Activated T-cell treated with anti-CD3 and anti-CD28 coated beads, Interleukin-2, amount 50 U/mL, for 4 hours (primary cell): ENCODE data around the gene SORCS2. TPM values are rescaled to one million over a fixed set of nuclear protein-coding genes. Genes with fewer than 3 reads are reported as not detected.

ENCODE experiments used
- ATAC-seq, 2 donors: fragments of 200-7000 bp; cut with Tn5 transposase; one replicate each; pipeline ENCODE4 v1.10.0; 2021
- DNase-seq: peaks from one replicate; pipeline ENCODE4 v3.0.0-alpha.2; 2020
- H3K27me3 Mint-ChIP-seq: one replicate; pipeline ENCODE4 v1.8.0; 2021; ENCODE audit warnings: low read depth, mixed read lengths
- H3K36me3 Mint-ChIP-seq: one replicate; pipeline ENCODE4 v1.8.0; 2022; ENCODE audit warnings: mixed read lengths; ENCODE audit not compliant: insufficient read depth
- H3K4me1 Mint-ChIP-seq: one replicate; pipeline ENCODE4 v1.8.0; 2021; ENCODE audit warnings: low read depth, mixed read lengths
- H3K4me3 Mint-ChIP-seq: one replicate; pipeline ENCODE4 v1.8.0; 2021; ENCODE audit warnings: mild to moderate bottlenecking, moderate library complexity, mixed read lengths
- H3K9me3 Mint-ChIP-seq: one replicate; pipeline ENCODE4 v1.8.0; 2021; ENCODE audit warnings: mixed read lengths
- total RNA-seq, 3 donors: library from RNA; stranded (reverse); gene quantifications; one replicate each; pipeline ENCODE4 v1.2.1, GENCODE V29; 2021

Gene SORCS2
- total RNA-seq, 3 donors from 2014 or later = 0.18 to 0.43 TPM; not detected in 1

GRCh38 chr4:7297881-7298280, 105.5 kb downstream of the SORCS2 start:
- no peak for ATAC-seq
- peaks cover 14% of the 10 kb centered on the region for H3K27me3 Mint-ChIP-seq
- no peak overlapping the region for H3K4me3 Mint-ChIP-seq
- no peaks in the 10 kb centered on the region for H3K36me3 Mint-ChIP-seq
- H3K9me3 Mint-ChIP-seq = no peaks in the 10 kb centered on the region
- DNase-seq = no peak
- H3K4me1 Mint-ChIP-seq = no peaks in the 10 kb centered on the region

- DNase-seq (no peak), ATAC-seq (no peak)
- Mint-ChIP-seq H3K27me3 (peaks cover 14% of the 10 kb centered on the region), H3K9me3 (no peaks in the 10 kb centered on the region), H3K4me1 (no peaks in the 10 kb centered on the region), H3K4me3 (no peak overlapping the region), H3K36me3 (no peaks in the 10 kb centered on the region)
These were observed 106.3 kb downstream of the SORCS2 start for GRCh38 chr4:7298619-7299009.

- Mint-ChIP-seq H3K9me3 (no peaks in the 10 kb centered on the region), H3K4me1 (no peaks in the 10 kb centered on the region), H3K4me3 (no peak overlapping the region), H3K36me3 (no peaks in the 10 kb centered on the region), H3K27me3 (peaks cover 15% of the 10 kb centered on the region)
- DNase-seq = no peak
- no peak for ATAC-seq
These were observed 106.9 kb downstream of the SORCS2 start for GRCh38 chr4:7299010-7299907.

GRCh38 chr4:7299908-7300710, 107.8 kb downstream of the SORCS2 start:
- Mint-ChIP-seq H3K4me3 (no peak overlapping the region), H3K4me1 (no peaks in the 10 kb centered on the region), H3K27me3 (peaks cover 15% of the 10 kb centered on the region), H3K9me3 (no peaks in the 10 kb centered on the region), H3K36me3 (no peaks in the 10 kb centered on the region)
- ATAC-seq = no peak
- DNase-seq = no peak

GRCh38 chr4:7300711-7301095, 108.4 kb downstream of the SORCS2 start:
- Mint-ChIP-seq H3K4me1 (no peaks in the 10 kb centered on the region), H3K9me3 (no peaks in the 10 kb centered on the region), H3K27me3 (peaks cover 15% of the 10 kb centered on the region), H3K4me3 (no peak overlapping the region), H3K36me3 (no peaks in the 10 kb centered on the region)
- DNase-seq (no peak), ATAC-seq (no peak)

GRCh38 chr4:7301126-7301785, 108.9 kb downstream of the SORCS2 start:
- Mint-ChIP-seq H3K27me3 (peaks cover 16% of the 10 kb centered on the region), H3K4me1 (no peaks in the 10 kb centered on the region), H3K9me3 (no peaks in the 10 kb centered on the region), H3K36me3 (no peaks in the 10 kb centered on the region), H3K4me3 (no peak overlapping the region)
- ATAC-seq (no peak), DNase-seq (no peak)

GRCh38 chr4:7301846-7302630, 109.7 kb downstream of the SORCS2 start:
- Mint-ChIP-seq H3K36me3 (no peaks in the 10 kb centered on the region), H3K4me1 (no peaks in the 10 kb centered on the region), H3K4me3 (no peak overlapping the region), H3K27me3 (peaks cover 19% of the 10 kb centered on the region), H3K9me3 (no peaks in the 10 kb centered on the region)
- ATAC-seq (no peak), DNase-seq (no peak)

GRCh38 chr4:7302781-7303404, 110.6 kb downstream of the SORCS2 start:
- Mint-ChIP-seq H3K4me1 (no peaks in the 10 kb centered on the region), H3K9me3 (no peaks in the 10 kb centered on the region), H3K27me3 (peaks cover 22% of the 10 kb centered on the region), H3K36me3 (no peaks in the 10 kb centered on the region), H3K4me3 (no peak overlapping the region)
- no peak for ATAC-seq
- DNase-seq = no peak

- Mint-ChIP-seq H3K4me1 (no peaks in the 10 kb centered on the region), H3K27me3 (peaks cover 18% of the 10 kb centered on the region), H3K4me3 (no peak overlapping the region), H3K36me3 (no peaks in the 10 kb centered on the region), H3K9me3 (no peaks in the 10 kb centered on the region)
- no peak for DNase-seq
- ATAC-seq = no peak
These were observed 111.2 kb downstream of the SORCS2 start for GRCh38 chr4:7303561-7303960.

- H3K4me3 Mint-ChIP-seq = no peak overlapping the region
- H3K27me3 Mint-ChIP-seq = peaks cover 20% of the 10 kb centered on the region
- DNase-seq (no peak), ATAC-seq (no peak)
- H3K4me1 Mint-ChIP-seq = no peaks in the 10 kb centered on the region
- no peaks in the 10 kb centered on the region for H3K36me3 Mint-ChIP-seq
- no peaks in the 10 kb centered on the region for H3K9me3 Mint-ChIP-seq
These were observed 112.1 kb downstream of the SORCS2 start for GRCh38 chr4:7304436-7304835.

- ATAC-seq = no peak
- no peak for DNase-seq
- no peaks in the 10 kb centered on the region for H3K9me3 Mint-ChIP-seq
- no peaks in the 10 kb centered on the region for H3K36me3 Mint-ChIP-seq
- H3K27me3 Mint-ChIP-seq = peaks cover 18% of the 10 kb centered on the region
- no peaks in the 10 kb centered on the region for H3K4me1 Mint-ChIP-seq
- no peak overlapping the region for H3K4me3 Mint-ChIP-seq
These were observed 114.0 kb downstream of the SORCS2 start for GRCh38 chr4:7306021-7306965.

- Mint-ChIP-seq H3K27me3 (peaks cover 18% of the 10 kb centered on the region), H3K9me3 (no peaks in the 10 kb centered on the region), H3K4me1 (no peaks in the 10 kb centered on the region), H3K4me3 (no peak overlapping the region), H3K36me3 (no peaks in the 10 kb centered on the region)
- DNase-seq (no peak), ATAC-seq (no peak)
These were observed 114.6 kb downstream of the SORCS2 start for GRCh38 chr4:7306986-7307385.
